Osteocyte (in vitro differentiated cells): Measurements from ENCODE around the gene KCNH8. TPM values are rescaled to one million over a fixed set of nuclear protein-coding genes. Genes with fewer than 3 reads are reported as not detected.

Experiments
- DNase-seq: peaks from one replicate; pipeline ENCODE4 v3.0.0; 2021; ENCODE audit warnings: mixed read lengths; ENCODE audit not compliant: unreplicated experiment; ENCODE audit errors: extremely low spot score
- H3K27ac Mint-ChIP-seq: one replicate; pipeline ENCODE4 v1.8.0; 2021; ENCODE audit warnings: mild to moderate bottlenecking, mixed read lengths; ENCODE audit not compliant: unreplicated experiment
- H3K27me3 Mint-ChIP-seq: one replicate; pipeline ENCODE4 v1.8.0; 2021; ENCODE audit warnings: mixed read lengths; ENCODE audit not compliant: unreplicated experiment
- H3K36me3 Mint-ChIP-seq: one replicate; pipeline ENCODE4 v1.8.0; 2021; ENCODE audit warnings: mixed read lengths; ENCODE audit not compliant: unreplicated experiment
- H3K4me1 Mint-ChIP-seq: one replicate; pipeline ENCODE4 v1.8.0; 2021; ENCODE audit warnings: mixed read lengths; ENCODE audit not compliant: unreplicated experiment
- H3K4me3 Mint-ChIP-seq: one replicate; pipeline ENCODE4 v1.8.0; 2021; ENCODE audit warnings: mild to moderate bottlenecking, moderate library complexity, mixed read lengths; ENCODE audit not compliant: unreplicated experiment
- H3K9me3 Mint-ChIP-seq: one replicate; pipeline ENCODE4 v1.8.0; 2021; ENCODE audit warnings: mixed read lengths; ENCODE audit not compliant: unreplicated experiment
- total RNA-seq: library from RNA; stranded (reverse); gene quantifications from 2 replicates; pipeline ENCODE4 v1.2.1, GENCODE V29; 2021
- TF ChIP-seq, protein P1 (sequence below): fragments of 200-600 bp; sonication (generic); IDR thresholded peaks from 2 replicates; pipeline ENCODE4 v1.5.0; 2021; ENCODE audit warnings: antibody characterized with exemption, mild to moderate bottlenecking, moderate library complexity

KCNH8 gene
- total RNA-seq, 1 donor from 2014 or later = not detected

DNA sequence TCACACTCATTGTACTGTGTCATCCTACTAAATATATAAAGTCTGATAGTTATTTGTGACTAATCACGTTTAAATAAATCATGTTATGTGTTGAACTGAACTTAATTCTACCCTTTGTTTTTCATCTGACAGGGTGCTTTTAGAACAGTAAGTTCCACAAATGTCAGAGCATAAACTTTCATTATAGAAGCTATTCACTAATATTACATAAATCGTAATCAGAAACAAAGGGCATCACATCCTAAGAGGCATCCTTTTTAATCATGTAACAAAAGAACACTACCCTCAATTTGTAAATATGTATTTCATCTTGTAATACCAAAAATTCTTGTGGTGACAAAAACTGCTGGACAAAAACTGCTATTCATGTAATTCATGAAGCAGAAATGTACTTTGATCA is 50.8 kb downstream of the KCNH8 start:
- no peak for DNase-seq
- Mint-ChIP-seq H3K9me3 (no peaks in the 10 kb centered on the region), H3K27ac (no peak overlapping the region), H3K4me3 (no peak overlapping the region), H3K4me1 (no peaks in the 10 kb centered on the region), H3K27me3 (no peaks in the 10 kb centered on the region), H3K36me3 (no peaks in the 10 kb centered on the region)
- TF ChIP-seq, protein P1, sequence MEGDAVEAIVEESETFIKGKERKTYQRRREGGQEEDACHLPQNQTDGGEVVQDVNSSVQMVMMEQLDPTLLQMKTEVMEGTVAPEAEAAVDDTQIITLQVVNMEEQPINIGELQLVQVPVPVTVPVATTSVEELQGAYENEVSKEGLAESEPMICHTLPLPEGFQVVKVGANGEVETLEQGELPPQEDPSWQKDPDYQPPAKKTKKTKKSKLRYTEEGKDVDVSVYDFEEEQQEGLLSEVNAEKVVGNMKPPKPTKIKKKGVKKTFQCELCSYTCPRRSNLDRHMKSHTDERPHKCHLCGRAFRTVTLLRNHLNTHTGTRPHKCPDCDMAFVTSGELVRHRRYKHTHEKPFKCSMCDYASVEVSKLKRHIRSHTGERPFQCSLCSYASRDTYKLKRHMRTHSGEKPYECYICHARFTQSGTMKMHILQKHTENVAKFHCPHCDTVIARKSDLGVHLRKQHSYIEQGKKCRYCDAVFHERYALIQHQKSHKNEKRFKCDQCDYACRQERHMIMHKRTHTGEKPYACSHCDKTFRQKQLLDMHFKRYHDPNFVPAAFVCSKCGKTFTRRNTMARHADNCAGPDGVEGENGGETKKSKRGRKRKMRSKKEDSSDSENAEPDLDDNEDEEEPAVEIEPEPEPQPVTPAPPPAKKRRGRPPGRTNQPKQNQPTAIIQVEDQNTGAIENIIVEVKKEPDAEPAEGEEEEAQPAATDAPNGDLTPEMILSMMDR = no peak

DNA sequence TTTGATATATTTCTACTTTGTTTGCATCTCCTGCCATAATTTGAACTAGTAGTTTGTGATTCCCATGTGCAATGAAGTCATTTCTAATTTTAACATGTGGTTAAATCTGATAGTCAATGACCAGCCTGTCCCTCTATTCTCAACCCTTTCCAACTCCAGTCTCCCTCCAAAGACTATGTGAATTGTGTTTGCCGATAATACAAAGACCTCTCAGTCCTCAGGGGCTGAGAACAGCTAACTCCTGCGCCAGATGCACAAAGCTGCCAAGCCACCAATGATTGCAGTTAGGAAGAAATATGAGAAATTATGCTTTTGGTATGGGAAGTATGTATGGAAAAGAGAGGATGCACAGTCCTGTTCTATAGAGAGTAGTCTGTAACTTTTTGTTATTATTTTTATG is 54.0 kb downstream of the KCNH8 start:
- TF ChIP-seq, protein P1 = no peak
- Mint-ChIP-seq H3K36me3 (no peaks in the 10 kb centered on the region), H3K27ac (no peak overlapping the region), H3K4me1 (no peaks in the 10 kb centered on the region), H3K27me3 (no peaks in the 10 kb centered on the region), H3K4me3 (no peak overlapping the region), H3K9me3 (no peaks in the 10 kb centered on the region)
- DNase-seq = no peak

DNA sequence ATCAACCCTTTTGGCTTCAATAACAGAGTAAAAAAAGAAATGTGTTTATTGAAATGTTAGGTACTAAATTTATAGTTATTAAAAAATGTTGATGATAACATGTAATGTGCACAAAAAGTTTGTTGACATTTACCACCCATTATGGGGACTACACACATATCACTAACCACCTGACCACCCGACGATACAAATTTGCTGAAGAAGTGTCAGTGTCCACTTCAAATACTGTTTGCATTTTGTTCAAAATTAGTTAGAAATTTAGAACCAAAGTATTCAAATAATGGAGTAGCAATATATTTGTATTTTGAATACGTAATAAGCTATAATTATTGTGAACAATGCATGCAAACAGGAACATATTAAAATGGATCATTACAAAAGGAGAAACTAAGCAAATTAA is 54.4 kb downstream of the KCNH8 start:
- TF ChIP-seq, protein P1 = no peak
- Mint-ChIP-seq H3K27ac (no peak overlapping the region), H3K4me3 (no peak overlapping the region), H3K36me3 (no peaks in the 10 kb centered on the region), H3K9me3 (no peaks in the 10 kb centered on the region), H3K4me1 (no peaks in the 10 kb centered on the region), H3K27me3 (no peaks in the 10 kb centered on the region)
- no peak for DNase-seq

DNA sequence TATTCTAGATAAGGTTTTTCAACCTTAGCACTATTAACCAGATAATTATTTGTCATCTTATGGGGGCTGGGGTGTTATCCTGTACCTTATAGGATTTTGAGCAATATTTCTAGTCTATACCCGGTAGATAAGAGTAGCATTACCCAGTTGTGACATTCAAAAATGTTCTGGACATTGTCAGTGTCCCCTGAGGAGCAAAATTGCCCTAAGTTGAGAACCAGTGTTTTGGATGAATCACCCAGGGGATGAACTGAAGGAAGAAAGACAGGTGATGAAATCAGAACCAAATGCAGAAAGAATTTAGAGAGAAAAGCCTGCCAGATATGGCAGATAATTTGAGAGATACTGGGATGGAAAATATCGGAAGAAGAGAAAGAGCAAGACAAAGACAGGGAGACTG is 58.2 kb downstream of the KCNH8 start:
- Mint-ChIP-seq H3K4me1 (no peaks in the 10 kb centered on the region), H3K4me3 (no peak overlapping the region), H3K9me3 (no peaks in the 10 kb centered on the region), H3K27ac (no peak overlapping the region), H3K27me3 (no peaks in the 10 kb centered on the region), H3K36me3 (no peaks in the 10 kb centered on the region)
- TF ChIP-seq, protein P1 = no peak
- DNase-seq = no peak

DNA sequence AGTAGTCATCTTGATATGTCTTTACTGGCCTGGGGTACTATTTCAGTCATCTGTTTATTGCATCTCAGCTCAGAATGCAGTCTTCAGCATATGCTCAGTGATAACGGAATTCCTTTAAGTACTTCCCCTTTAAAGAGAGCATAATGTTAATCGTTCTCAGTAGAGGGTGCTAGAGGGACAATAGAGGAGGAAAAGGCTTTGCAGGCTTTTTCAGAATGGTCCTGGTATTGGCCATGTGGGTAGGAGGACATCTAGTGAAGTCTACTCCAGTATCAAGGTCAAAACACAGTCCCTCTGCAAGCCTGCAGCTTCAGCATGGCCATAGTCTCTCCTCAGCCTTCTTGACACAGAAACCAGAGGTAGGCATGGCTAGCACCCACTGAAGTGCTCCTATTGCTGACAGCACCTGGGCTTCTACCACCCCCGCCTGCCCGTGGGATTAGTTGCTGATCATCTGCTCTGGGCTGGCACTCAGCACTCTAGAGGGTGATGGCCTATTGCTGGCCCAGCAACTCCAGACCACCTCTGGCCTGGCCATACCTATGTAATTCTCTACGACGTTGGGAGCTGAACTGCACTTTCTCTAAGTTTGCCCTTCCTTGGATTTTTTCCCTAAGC is 65.4 kb downstream of the KCNH8 start:
- Mint-ChIP-seq H3K4me3 (no peak overlapping the region), H3K27me3 (no peaks in the 10 kb centered on the region), H3K27ac (no peak overlapping the region), H3K9me3 (no peaks in the 10 kb centered on the region), H3K4me1 (no peaks in the 10 kb centered on the region), H3K36me3 (no peaks in the 10 kb centered on the region)
- TF ChIP-seq, protein P1 = no peak
- no peak for DNase-seq
